ENCODE measurements around the gene S100A13. TPM values are rescaled to one million over a fixed set of nuclear protein-coding genes. Genes with fewer than 3 reads are reported as not detected.

Gene S100A13
- total and polyA plus RNA-seq, 9 of the 15 experiments (the other 6 are each of a cell fraction or from before 2014, with no cell fraction given), result 41.9 to 129 (median 58.0) TPM

GRCh38 chr1:153606194-153606593 lies 21.1 kb downstream of the S100A13 start (continued):
- TF ChIP-seq, protein P1, sequence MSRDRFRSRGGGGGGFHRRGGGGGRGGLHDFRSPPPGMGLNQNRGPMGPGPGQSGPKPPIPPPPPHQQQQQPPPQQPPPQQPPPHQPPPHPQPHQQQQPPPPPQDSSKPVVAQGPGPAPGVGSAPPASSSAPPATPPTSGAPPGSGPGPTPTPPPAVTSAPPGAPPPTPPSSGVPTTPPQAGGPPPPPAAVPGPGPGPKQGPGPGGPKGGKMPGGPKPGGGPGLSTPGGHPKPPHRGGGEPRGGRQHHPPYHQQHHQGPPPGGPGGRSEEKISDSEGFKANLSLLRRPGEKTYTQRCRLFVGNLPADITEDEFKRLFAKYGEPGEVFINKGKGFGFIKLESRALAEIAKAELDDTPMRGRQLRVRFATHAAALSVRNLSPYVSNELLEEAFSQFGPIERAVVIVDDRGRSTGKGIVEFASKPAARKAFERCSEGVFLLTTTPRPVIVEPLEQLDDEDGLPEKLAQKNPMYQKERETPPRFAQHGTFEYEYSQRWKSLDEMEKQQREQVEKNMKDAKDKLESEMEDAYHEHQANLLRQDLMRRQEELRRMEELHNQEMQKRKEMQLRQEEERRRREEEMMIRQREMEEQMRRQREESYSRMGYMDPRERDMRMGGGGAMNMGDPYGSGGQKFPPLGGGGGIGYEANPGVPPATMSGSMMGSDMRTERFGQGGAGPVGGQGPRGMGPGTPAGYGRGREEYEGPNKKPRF (IDR thresholded peaks at IDR 0.05; ENCODE audit: low read depth, low read length), result no peak
- TF ChIP-seq, protein P2, sequence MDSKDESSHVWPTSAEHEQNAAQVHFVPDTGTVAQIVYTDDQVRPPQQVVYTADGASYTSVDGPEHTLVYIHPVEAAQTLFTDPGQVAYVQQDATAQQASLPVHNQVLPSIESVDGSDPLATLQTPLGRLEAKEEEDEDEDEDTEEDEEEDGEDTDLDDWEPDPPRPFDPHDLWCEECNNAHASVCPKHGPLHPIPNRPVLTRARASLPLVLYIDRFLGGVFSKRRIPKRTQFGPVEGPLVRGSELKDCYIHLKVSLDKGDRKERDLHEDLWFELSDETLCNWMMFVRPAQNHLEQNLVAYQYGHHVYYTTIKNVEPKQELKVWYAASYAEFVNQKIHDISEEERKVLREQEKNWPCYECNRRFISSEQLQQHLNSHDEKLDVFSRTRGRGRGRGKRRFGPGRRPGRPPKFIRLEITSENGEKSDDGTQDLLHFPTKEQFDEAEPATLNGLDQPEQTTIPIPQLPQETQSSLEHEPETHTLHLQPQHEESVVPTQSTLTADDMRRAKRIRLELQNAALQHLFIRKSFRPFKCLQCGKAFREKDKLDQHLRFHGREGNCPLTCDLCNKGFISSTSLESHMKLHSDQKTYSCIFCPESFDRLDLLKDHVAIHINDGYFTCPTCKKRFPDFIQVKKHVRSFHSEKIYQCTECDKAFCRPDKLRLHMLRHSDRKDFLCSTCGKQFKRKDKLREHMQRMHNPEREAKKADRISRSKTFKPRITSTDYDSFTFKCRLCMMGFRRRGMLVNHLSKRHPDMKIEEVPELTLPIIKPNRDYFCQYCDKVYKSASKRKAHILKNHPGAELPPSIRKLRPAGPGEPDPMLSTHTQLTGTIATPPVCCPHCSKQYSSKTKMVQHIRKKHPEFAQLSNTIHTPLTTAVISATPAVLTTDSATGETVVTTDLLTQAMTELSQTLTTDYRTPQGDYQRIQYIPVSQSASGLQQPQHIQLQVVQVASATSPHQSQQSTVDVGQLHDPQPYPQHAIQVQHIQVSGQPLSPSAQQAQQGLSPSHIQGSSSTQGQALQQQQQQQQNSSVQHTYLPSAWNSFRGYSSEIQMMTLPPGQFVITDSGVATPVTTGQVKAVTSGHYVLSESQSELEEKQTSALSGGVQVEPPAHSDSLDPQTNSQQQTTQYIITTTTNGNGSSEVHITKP (IDR thresholded peaks at IDR 0.05; ENCODE audit: partially characterized antibody), result no peak

DNA sequence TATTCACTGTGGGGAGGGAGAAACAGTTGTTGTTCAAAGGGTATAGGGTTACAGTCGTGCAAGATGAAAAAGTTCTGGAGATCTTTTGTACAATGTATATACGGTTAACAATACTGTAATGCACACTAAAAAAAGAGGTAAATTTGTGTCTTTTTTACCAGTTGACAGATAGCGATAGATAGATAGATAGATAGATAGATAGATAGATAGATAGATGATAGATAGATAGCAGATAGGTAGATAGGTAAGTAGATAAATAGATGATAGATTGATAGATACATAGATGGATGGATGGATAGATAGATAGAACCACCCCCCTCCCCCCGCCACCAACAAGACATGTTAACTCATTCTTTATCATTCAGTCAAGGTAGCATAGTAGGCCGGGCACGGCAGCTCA lies 24.6 kb downstream of the S100A13 start:
- Histone ChIP-seq H3K27me3 (ENCODE audit: control insufficient read depth in 2 of 2, insufficient read depth in 2 of 2, low read length in 2 of 2) (no peaks in the 10 kb centered on the region), H3K9ac (ENCODE audit: insufficient read depth in 1 of 2, low read depth in 2 of 2, low read length in 2 of 2) (no peak overlapping the region), H2AFZ (ENCODE audit: low read depth, low read length) (no peak overlapping the region), H3K27ac (ENCODE audit: extremely low read depth, low read depth, low read length) (no peak overlapping the region), H3K4me3 (no peak overlapping the region), H3K4me2 (ENCODE audit: insufficient read depth, low read length) (no peak overlapping the region), H3K36me3 (ENCODE audit: control insufficient read depth, insufficient read depth, low read length) (no peaks in the 10 kb centered on the region), H4K20me1 (replicated peaks; ENCODE audit: control insufficient read depth, insufficient read depth, low read length) (no peaks in the 10 kb centered on the region), H3K9me1 (ENCODE audit: control insufficient read depth, insufficient read depth, low read length) (no peaks in the 10 kb centered on the region), H3K9me3 (replicated peaks; ENCODE audit: control insufficient read depth, insufficient read depth, low read depth, low read length) (no peaks in the 10 kb centered on the region), H3K79me2 (ENCODE audit: control insufficient read depth, insufficient read depth, low read length) (no peaks in the 10 kb centered on the region), H3K4me1 (replicated peaks in 1 of 2; ENCODE audit: control insufficient read depth in 2 of 2, insufficient read depth in 2 of 2, low read length in 2 of 2) (peaks cover 0 to 5% of the 10 kb centered on the region in 2 experiments; a peak in 3 of 5 replicates)
- ATAC-seq, result no peak
- FAIRE-seq, result no peak
- no peak for DNase-seq (ENCODE audit: extremely low read depth in 1 of 4, low spot score in 3 of 4)
- no TSS peak for BruUV-seq (replicated peaks)
- CTCF ChIA-PET (ENCODE audit: low intra/inter-chr PET ratio), result no interaction called here
- intact Hi-C loops (cut with micrococcal nuclease), result no loop called here
- in situ Hi-C loops (cut with MboI), result no loop called here
- POLR2A ChIA-PET, result interaction anchor here (0.6 to 2.5 kb wide), 6 partner anchors 16 to 375 kb away, joined by 3 to 11 read pairs (median 3); partner anchors contain the start of genes JTB and S100A13
- 51% methylated on average over 6 of the region's 6 CpGs for WGBS (ENCODE audit: insufficient coverage, low coverage, missing lambda C conversion rate)
- TF ChIP-seq MYNN (IDR thresholded peaks at IDR 0.05) (no peak), MYNN (CRISPR knock-in tag; IDR thresholded peaks at IDR 0.05) (no peak), KLF13 (tag; IDR thresholded peaks at IDR 0.05; ENCODE audit: borderline replicate concordance, low read depth) (no peak), KDM5B (IDR thresholded peaks at IDR 0.05; ENCODE audit: insufficient replicate concordance, low read depth, low read length) (no peak), SIRT6 (IDR thresholded peaks at IDR 0.05; ENCODE audit: low read depth, low read length) (no peak)
- TF ChIP-seq, protein P3, sequence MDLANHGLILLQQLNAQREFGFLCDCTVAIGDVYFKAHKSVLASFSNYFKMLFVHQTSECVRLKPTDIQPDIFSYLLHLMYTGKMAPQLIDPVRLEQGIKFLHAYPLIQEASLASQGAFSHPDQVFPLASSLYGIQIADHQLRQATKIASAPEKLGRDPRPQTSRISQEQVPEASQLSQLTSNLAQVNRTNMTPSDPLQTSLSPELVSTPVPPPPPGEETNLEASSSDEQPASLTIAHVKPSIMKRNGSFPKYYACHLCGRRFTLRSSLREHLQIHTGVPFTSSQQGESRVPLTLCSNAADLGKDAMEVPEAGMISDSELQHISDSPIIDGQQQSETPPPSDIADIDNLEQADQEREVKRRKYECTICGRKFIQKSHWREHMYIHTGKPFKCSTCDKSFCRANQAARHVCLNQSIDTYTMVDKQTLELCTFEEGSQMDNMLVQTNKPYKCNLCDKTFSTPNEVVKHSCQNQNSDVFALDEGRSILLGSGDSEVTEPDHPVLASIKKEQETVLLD (IDR thresholded peaks at IDR 0.05), result peak; percentile 75; the same call in 1 of the 2 replicates

Data from K562 (cell line).